CD4-positive, alpha-beta memory T cell (primary cell): ENCODE measurements around the gene CRAMP1. TPM values are rescaled to one million over a fixed set of nuclear protein-coding genes. Genes with fewer than 3 reads are reported as not detected.

Source experiments
- CTCF ChIA-PET: fragments of 350-600 bp; sonication (Branson Sonifier 250); formaldehyde crosslinking; loops from one replicate; lab custom pipeline; 2021; ENCODE audit warnings: inconsistent platforms; ENCODE audit not compliant: partially characterized antibody; lab: Charles Lee
- POLR2A ChIA-PET: fragments of 350-600 bp; sonication (Branson Sonifier 250); formaldehyde crosslinking; loops from one replicate; lab custom pipeline; 2021; ENCODE audit not compliant: partially characterized antibody; lab: Charles Lee
- DNase-seq, 5 donors: peaks; one replicate each; pipeline versions ENCODE4 v3.0.0 to v3.0.0-alpha.2; 2020 to 2022; ENCODE audit warnings: mixed read lengths in 1 of 5
- H3K27ac ChIP-seq: one replicate; pipeline ENCODE4 v1.7.0; 2013; ENCODE audit warnings: low read depth, low read length
- H3K27me3 ChIP-seq: 2 replicates; pipeline ENCODE4 v1.7.0; 2013; ENCODE audit warnings: mild to moderate bottlenecking, low read length, moderate library complexity; ENCODE audit not compliant: insufficient read depth
- H3K36me3 ChIP-seq: 2 replicates; pipeline ENCODE4 v1.7.0; 2013; ENCODE audit warnings: mild to moderate bottlenecking, low read length, moderate library complexity; ENCODE audit not compliant: insufficient read depth
- H3K4me1 ChIP-seq: 2 replicates; pipeline ENCODE4 v1.7.0; 2013; ENCODE audit warnings: mild to moderate bottlenecking, low read length, moderate library complexity; ENCODE audit not compliant: insufficient read depth
- H3K4me3 ChIP-seq, 2 donors: one replicate each; pipeline ENCODE4 v1.7.0; 2013; ENCODE audit warnings: low read length in 2 of 2, mild to moderate bottlenecking in 1 of 2
- H3K9me3 ChIP-seq, 2 donors: one replicate each; pipeline ENCODE4 v1.7.0; 2013; ENCODE audit warnings: low read length in 2 of 2, control low read depth in 1 of 2; ENCODE audit not compliant: control insufficient read depth in 1 of 2
- H3K27ac Mint-ChIP-seq, 7 donors: one replicate each; pipeline ENCODE4 v1.8.0; 2020 to 2021; ENCODE audit warnings: mixed read lengths in 7 of 7, mild to moderate bottlenecking in 6 of 7, inconsistent platforms in 3 of 7, moderate library complexity in 3 of 7
- H3K27me3 Mint-ChIP-seq, 2 donors: one replicate each; pipeline ENCODE4 v1.8.0; 2020 to 2021; ENCODE audit warnings: mixed read lengths in 2 of 2
- H3K36me3 Mint-ChIP-seq, 2 donors: one replicate each; pipeline ENCODE4 v1.8.0; 2020 to 2021; ENCODE audit warnings: mixed read lengths in 2 of 2, inconsistent platforms in 1 of 2, mild to moderate bottlenecking in 1 of 2
- H3K4me1 Mint-ChIP-seq, 4 donors: one replicate each; pipeline ENCODE4 v1.8.0; 2020 to 2021; ENCODE audit warnings: mixed read lengths in 4 of 4, mild to moderate bottlenecking in 1 of 4
- H3K4me3 Mint-ChIP-seq, 8 donors: one replicate each; pipeline ENCODE4 v1.8.0; 2020 to 2021; ENCODE audit warnings: mixed read lengths in 8 of 8, mild to moderate bottlenecking in 7 of 8, moderate library complexity in 6 of 8, inconsistent platforms in 3 of 8
- H3K9me3 Mint-ChIP-seq, 8 donors: one replicate each; pipeline ENCODE4 v1.8.0; 2020 to 2021; ENCODE audit warnings: mixed read lengths in 8 of 8, mild to moderate bottlenecking in 5 of 8, inconsistent platforms in 3 of 8, moderate library complexity in 1 of 8
- intact Hi-C: fragments of 100-400 bp; cut with micrococcal nuclease; formaldehyde crosslinking; loops from one replicate; pipeline ENCODE4 v1.15.1; 2023
- polyA plus RNA-seq, 2 donors: library from polyadenylated mRNA; unstranded; fragments of 300-500 nt; fragmentation: Illumina TruSeq; gene quantifications; one replicate each; pipeline ENCODE4 v1.2.3, GENCODE V29; 2021
- total RNA-seq, 2 experiments: library from RNA; stranded (reverse); gene quantifications; one replicate each; pipeline ENCODE4 v1.2.3, GENCODE V29; 2021

The CRAMP1 gene
- total and polyA plus RNA-seq, 4 experiments from 2014 or later = 0.55 to 33.8 (median 16.2) TPM

GRCh38 chr16:1655909-1656807 lies 44.0 kb downstream of the CRAMP1 start:
- ChIA-PET CTCF (no interaction called here), POLR2A (interaction anchor here (1.3 kb wide), 1 partner anchor 22 kb away, joined by 3 read pairs; no protein-coding TSS in a partner anchor)
- no peaks in the 10 kb centered on the region for H3K27me3 Mint-ChIP-seq
- no peak overlapping the region for H3K4me3 ChIP-seq
- H3K4me3 Mint-ChIP-seq = no peak overlapping the region
- no peak overlapping the region for H3K27ac ChIP-seq
- H3K27me3 ChIP-seq = no peaks in the 10 kb centered on the region
- H3K9me3 ChIP-seq = no peaks in the 10 kb centered on the region
- H3K4me1 Mint-ChIP-seq = peaks cover 0 to 7% (median 1%) of the 10 kb centered on the region in 4 donors
- H3K27ac Mint-ChIP-seq = no peak overlapping the region
- no peak for DNase-seq
- H3K9me3 Mint-ChIP-seq = peaks cover 0 to 2% (median 0%) of the 10 kb centered on the region in 8 donors
- peaks cover 24 to 46% of the 10 kb centered on the region in 2 donors for H3K36me3 Mint-ChIP-seq
- no peaks in the 10 kb centered on the region for H3K4me1 ChIP-seq
- H3K36me3 ChIP-seq = peaks cover 52% of the 10 kb centered on the region
- intact Hi-C loops = no loop called here

GRCh38 chr16:1656808-1657617 lies 44.9 kb downstream of the CRAMP1 start:
- H3K9me3 Mint-ChIP-seq = no peaks in the 10 kb centered on the region
- H3K36me3 ChIP-seq = peaks cover 53% of the 10 kb centered on the region
- CTCF ChIA-PET = no interaction called here
- H3K27me3 Mint-ChIP-seq = no peaks in the 10 kb centered on the region
- peaks cover 21 to 42% of the 10 kb centered on the region in 2 donors for H3K36me3 Mint-ChIP-seq
- no peak overlapping the region for H3K27ac ChIP-seq
- H3K4me3 Mint-ChIP-seq = no peak overlapping the region
- no peak for DNase-seq
- no peaks in the 10 kb centered on the region for H3K9me3 ChIP-seq
- no peak overlapping the region for H3K4me3 ChIP-seq
- no peaks in the 10 kb centered on the region for H3K27me3 ChIP-seq
- H3K27ac Mint-ChIP-seq = no peak overlapping the region
- intact Hi-C loops = no loop called here
- POLR2A ChIA-PET = interaction anchor here (1.3 kb wide), 1 partner anchor 21 kb away, joined by 3 read pairs; no protein-coding TSS in a partner anchor
- no peaks in the 10 kb centered on the region for H3K4me1 ChIP-seq
- no peaks in the 10 kb centered on the region for H3K4me1 Mint-ChIP-seq

- Mint-ChIP-seq H3K36me3 (peaks cover 27 to 45% of the 10 kb centered on the region in 2 donors), H3K27me3 (no peaks in the 10 kb centered on the region), H3K9me3 (no peaks in the 10 kb centered on the region), H3K4me1 (no peaks in the 10 kb centered on the region), H3K4me3 (no peak overlapping the region), H3K27ac (no peak overlapping the region)
- H3K27ac ChIP-seq = no peak overlapping the region
- H3K36me3 ChIP-seq = peaks cover 53% of the 10 kb centered on the region
- intact Hi-C loops = no loop called here
- H3K27me3 ChIP-seq = no peaks in the 10 kb centered on the region
- ChIA-PET POLR2A (no interaction called here), CTCF (no interaction called here)
- H3K4me1 ChIP-seq = no peaks in the 10 kb centered on the region
- no peak for DNase-seq
- H3K9me3 ChIP-seq = no peaks in the 10 kb centered on the region
- H3K4me3 ChIP-seq = no peak overlapping the region
Observed at GRCh38 chr16:1657841-1658240, 45.7 kb downstream of the CRAMP1 start.

GRCh38 chr16:1659031-1659430 lies 46.9 kb downstream of the CRAMP1 start:
- Histone ChIP-seq H3K9me3 (no peaks in the 10 kb centered on the region), H3K36me3 (peaks cover 52% of the 10 kb centered on the region), H3K4me3 (no peak overlapping the region), H3K27me3 (no peaks in the 10 kb centered on the region), H3K27ac (no peak overlapping the region), H3K4me1 (no peaks in the 10 kb centered on the region)
- Mint-ChIP-seq H3K27ac (no peak overlapping the region), H3K4me3 (no peak overlapping the region), H3K9me3 (no peaks in the 10 kb centered on the region), H3K36me3 (peaks cover 35 to 52% of the 10 kb centered on the region in 2 donors), H3K27me3 (no peaks in the 10 kb centered on the region), H3K4me1 (no peaks in the 10 kb centered on the region)
- CTCF ChIA-PET = interaction anchor here (1.5 kb wide), 1 partner anchor 65 kb away, joined by 3 read pairs; no protein-coding TSS in a partner anchor
- intact Hi-C loops = no loop called here
- POLR2A ChIA-PET = no interaction called here
- no peak for DNase-seq

GRCh38 chr16:1661826-1662225 lies 49.7 kb downstream of the CRAMP1 start:
- no peaks in the 10 kb centered on the region for H3K4me1 ChIP-seq
- no peak for DNase-seq
- CTCF ChIA-PET = no interaction called here
- Mint-ChIP-seq H3K36me3 (peaks cover 29 to 52% of the 10 kb centered on the region in 2 donors), H3K9me3 (no peaks in the 10 kb centered on the region), H3K4me1 (no peaks in the 10 kb centered on the region), H3K4me3 (no peak overlapping the region), H3K27me3 (no peaks in the 10 kb centered on the region), H3K27ac (peak overlapping the region in 1 of 7 donors; percentile 48)
- POLR2A ChIA-PET = no interaction called here
- H3K27ac ChIP-seq = no peak overlapping the region
- H3K9me3 ChIP-seq = no peaks in the 10 kb centered on the region
- no peaks in the 10 kb centered on the region for H3K27me3 ChIP-seq
- intact Hi-C loops = no loop called here
- H3K4me3 ChIP-seq = no peak overlapping the region
- peaks cover 48% of the 10 kb centered on the region for H3K36me3 ChIP-seq

- Mint-ChIP-seq H3K27me3 (no peaks in the 10 kb centered on the region), H3K27ac (no peak overlapping the region), H3K9me3 (no peaks in the 10 kb centered on the region), H3K4me1 (no peaks in the 10 kb centered on the region), H3K4me3 (no peak overlapping the region), H3K36me3 (peaks cover 32 to 56% of the 10 kb centered on the region in 2 donors)
- POLR2A ChIA-PET = no interaction called here
- Histone ChIP-seq H3K27me3 (no peaks in the 10 kb centered on the region), H3K4me3 (no peak overlapping the region), H3K36me3 (peaks cover 52% of the 10 kb centered on the region), H3K27ac (no peak overlapping the region), H3K4me1 (no peaks in the 10 kb centered on the region), H3K9me3 (no peaks in the 10 kb centered on the region)
- CTCF ChIA-PET = no interaction called here
- intact Hi-C loops = no loop called here
- no peak for DNase-seq
Observed at GRCh38 chr16:1662543-1662942, 50.4 kb downstream of the CRAMP1 start.

- POLR2A ChIA-PET = no interaction called here
- Histone ChIP-seq H3K9me3 (no peaks in the 10 kb centered on the region), H3K36me3 (peaks cover 59% of the 10 kb centered on the region), H3K4me1 (no peaks in the 10 kb centered on the region), H3K27ac (no peak overlapping the region), H3K27me3 (no peaks in the 10 kb centered on the region), H3K4me3 (no peak overlapping the region)
- Mint-ChIP-seq H3K36me3 (peaks cover 40 to 70% of the 10 kb centered on the region in 2 donors), H3K27ac (no peak overlapping the region), H3K4me1 (no peaks in the 10 kb centered on the region), H3K27me3 (no peaks in the 10 kb centered on the region), H3K9me3 (no peaks in the 10 kb centered on the region), H3K4me3 (no peak overlapping the region)
- DNase-seq = no peak
- intact Hi-C loops = loop anchor here (5.0 kb wide), 1 partner anchor 76 kb away; no protein-coding TSS in a partner anchor
- CTCF ChIA-PET = no interaction called here
Observed at GRCh38 chr16:1665829-1666228, 53.7 kb downstream of the CRAMP1 start.
